Ascending aorta (tissue), 2 donors: Measurements from ENCODE around the gene C6. TPM values are rescaled to one million over a fixed set of nuclear protein-coding genes. Genes with fewer than 3 reads are reported as not detected.

ENCODE experiments used
- DNase-seq, 2 donors: peaks; one replicate each; pipeline ENCODE4 v3.0.0-alpha.2; 2019; ENCODE audit warnings: low spot score in 2 of 2
- H3K27ac ChIP-seq, 2 donors: fragments of 200-600 bp; sonication (generic); one replicate each; pipeline ENCODE4 v1.5.1; 2016 to 2017; ENCODE audit warnings: mild to moderate bottlenecking in 1 of 2
- H3K27me3 ChIP-seq: fragments of 200-600 bp; sonication (generic); one replicate; pipeline ENCODE4 v1.5.1; 2017
- H3K36me3 ChIP-seq, 2 donors: fragments of 200-600 bp; sonication (generic); one replicate each; pipeline ENCODE4 v1.5.1; 2016
- H3K4me1 ChIP-seq, 2 donors: fragments of 200-600 bp; sonication (generic); one replicate each; pipeline ENCODE4 v1.5.1; 2016 to 2017; ENCODE audit warnings: mild to moderate bottlenecking in 1 of 2
- H3K4me3 ChIP-seq, 2 donors: fragments of 200-600 bp; sonication (generic); one replicate each; pipeline ENCODE4 v1.5.1; 2016 to 2017; ENCODE audit warnings: mild to moderate bottlenecking in 1 of 2
- H3K9me3 ChIP-seq, 2 donors: fragments of 200-600 bp; sonication (generic); one replicate each; pipeline ENCODE4 v1.5.1; 2016
- intact Hi-C: fragments of 100-400 bp; cut with DNase I; formaldehyde crosslinking; loops from one replicate; pipeline ENCODE4 v1.15.1; 2023
- total RNA-seq: library from RNA; depleted of rRNA; stranded (reverse); fragments of >200 nt; gene quantifications from one replicate; pipeline ENCODE4 v1.1.0, GENCODE V29; 2016
- TF ChIP-seq, protein P1 (sequence below), 3 experiments: fragments of 200-600 bp in 2 of 3; fragments of 450-650 bp in 1 of 3; sonication (generic) in 2 of 3; IDR thresholded peaks; one replicate each; pipeline ENCODE4 v1.5.1; 2016 to 2019; ENCODE audit warnings: antibody characterized with exemption in 3 of 3, mild to moderate bottlenecking in 1 of 3, moderate library complexity in 1 of 3

C6 gene
- 1.9 TPM for total RNA-seq

DNA sequence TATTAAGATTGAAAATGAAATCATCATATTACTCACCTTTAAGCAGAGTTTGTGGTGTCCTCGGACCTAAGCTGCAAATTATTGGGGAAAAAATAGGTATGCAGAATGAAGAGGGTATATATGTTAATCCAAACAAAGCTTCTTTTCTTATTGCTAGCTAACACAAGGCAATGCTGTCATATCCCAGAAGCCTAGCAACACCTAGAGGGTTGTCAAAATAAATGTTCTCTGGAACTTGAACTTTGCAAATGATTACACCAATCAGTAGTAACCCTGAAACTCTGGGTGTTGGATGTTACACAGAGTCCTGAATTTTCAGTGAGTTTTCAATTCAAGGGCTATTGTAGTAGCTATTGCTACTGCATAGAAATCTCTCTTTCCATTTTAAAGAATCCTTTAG, at the start of gene C6:
Gene C6 (minus strand): TSS at position 193 of the 400 bp plus-strand sequence. CDS start 10,302 bp downstream, outside the sequence.
- no peaks in the 10 kb centered on the region for H3K27me3 ChIP-seq
- intact Hi-C loops = no loop called here
- DNase-seq = no peak

DNA sequence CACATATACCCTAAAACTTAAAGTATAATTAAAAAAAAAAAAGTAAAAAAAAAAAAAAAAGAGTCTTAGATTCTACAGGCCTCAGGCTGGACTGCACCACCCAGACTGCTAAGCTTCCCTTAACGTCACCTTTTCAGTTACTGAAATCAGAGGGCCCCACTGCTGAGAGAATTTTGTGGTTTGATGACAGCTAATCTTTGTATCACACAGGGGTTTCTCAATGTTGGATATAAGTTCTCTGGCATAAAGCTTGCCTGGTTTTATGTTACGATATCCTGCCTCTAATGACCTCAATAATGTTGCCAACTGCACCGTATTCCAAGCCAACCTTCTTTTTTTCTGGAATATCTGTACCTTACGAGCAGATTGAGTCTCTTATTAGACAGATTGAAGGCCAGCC, 43.1 kb upstream of the C6 start:
- TF ChIP-seq, protein P1, sequence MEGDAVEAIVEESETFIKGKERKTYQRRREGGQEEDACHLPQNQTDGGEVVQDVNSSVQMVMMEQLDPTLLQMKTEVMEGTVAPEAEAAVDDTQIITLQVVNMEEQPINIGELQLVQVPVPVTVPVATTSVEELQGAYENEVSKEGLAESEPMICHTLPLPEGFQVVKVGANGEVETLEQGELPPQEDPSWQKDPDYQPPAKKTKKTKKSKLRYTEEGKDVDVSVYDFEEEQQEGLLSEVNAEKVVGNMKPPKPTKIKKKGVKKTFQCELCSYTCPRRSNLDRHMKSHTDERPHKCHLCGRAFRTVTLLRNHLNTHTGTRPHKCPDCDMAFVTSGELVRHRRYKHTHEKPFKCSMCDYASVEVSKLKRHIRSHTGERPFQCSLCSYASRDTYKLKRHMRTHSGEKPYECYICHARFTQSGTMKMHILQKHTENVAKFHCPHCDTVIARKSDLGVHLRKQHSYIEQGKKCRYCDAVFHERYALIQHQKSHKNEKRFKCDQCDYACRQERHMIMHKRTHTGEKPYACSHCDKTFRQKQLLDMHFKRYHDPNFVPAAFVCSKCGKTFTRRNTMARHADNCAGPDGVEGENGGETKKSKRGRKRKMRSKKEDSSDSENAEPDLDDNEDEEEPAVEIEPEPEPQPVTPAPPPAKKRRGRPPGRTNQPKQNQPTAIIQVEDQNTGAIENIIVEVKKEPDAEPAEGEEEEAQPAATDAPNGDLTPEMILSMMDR (IDR thresholded peaks at IDR 0.05) = no peak
- no peaks in the 10 kb centered on the region for H3K27me3 ChIP-seq
- no peak overlapping the region for H3K27ac ChIP-seq
- no peak for DNase-seq
- H3K4me1 ChIP-seq = peaks cover 0 to 8% of the 10 kb centered on the region in 2 donors
- no peak overlapping the region for H3K4me3 ChIP-seq
- H3K36me3 ChIP-seq = no peaks in the 10 kb centered on the region
- H3K9me3 ChIP-seq = no peaks in the 10 kb centered on the region
- intact Hi-C loops = no loop called here

More for the DNA sequence above, at the start of gene C6:
- Histone ChIP-seq H3K4me1 (no peaks in the 10 kb centered on the region), H3K9me3 (no peaks in the 10 kb centered on the region), H3K4me3 (no peak within 1 kb of the TSS), H3K36me3 (no peaks in the 10 kb centered on the region), H3K27ac (no peak within 1 kb of the TSS)
- TF ChIP-seq, protein P1 (IDR thresholded peaks at IDR 0.05) = no peak

- TF ChIP-seq, protein P1 (IDR thresholded peaks at IDR 0.05) = no peak
- H3K27ac ChIP-seq = no peak overlapping the region
- no peaks in the 10 kb centered on the region for H3K27me3 ChIP-seq
- no peak for DNase-seq
- no peak overlapping the region for H3K4me3 ChIP-seq
- no peaks in the 10 kb centered on the region for H3K36me3 ChIP-seq
- peaks cover 0 to 8% of the 10 kb centered on the region in 2 donors for H3K4me1 ChIP-seq
- intact Hi-C loops = no loop called here
- no peaks in the 10 kb centered on the region for H3K9me3 ChIP-seq
These were observed 39.8 kb upstream of the C6 start for GRCh38 chr5:41253109-41253508.

GRCh38 chr5:41252036-41252435, 38.7 kb upstream of the C6 start:
- no peak for DNase-seq
- H3K27me3 ChIP-seq = no peaks in the 10 kb centered on the region
- TF ChIP-seq, protein P1 (IDR thresholded peaks at IDR 0.05) = no peak
- intact Hi-C loops = no loop called here
- H3K27ac ChIP-seq = peak overlapping the region in 1 of 2 donors; percentile 39
- peaks cover 0 to 8% of the 10 kb centered on the region in 2 donors for H3K4me1 ChIP-seq
- no peaks in the 10 kb centered on the region for H3K36me3 ChIP-seq
- H3K4me3 ChIP-seq = no peak overlapping the region
- H3K9me3 ChIP-seq = no peaks in the 10 kb centered on the region

DNA sequence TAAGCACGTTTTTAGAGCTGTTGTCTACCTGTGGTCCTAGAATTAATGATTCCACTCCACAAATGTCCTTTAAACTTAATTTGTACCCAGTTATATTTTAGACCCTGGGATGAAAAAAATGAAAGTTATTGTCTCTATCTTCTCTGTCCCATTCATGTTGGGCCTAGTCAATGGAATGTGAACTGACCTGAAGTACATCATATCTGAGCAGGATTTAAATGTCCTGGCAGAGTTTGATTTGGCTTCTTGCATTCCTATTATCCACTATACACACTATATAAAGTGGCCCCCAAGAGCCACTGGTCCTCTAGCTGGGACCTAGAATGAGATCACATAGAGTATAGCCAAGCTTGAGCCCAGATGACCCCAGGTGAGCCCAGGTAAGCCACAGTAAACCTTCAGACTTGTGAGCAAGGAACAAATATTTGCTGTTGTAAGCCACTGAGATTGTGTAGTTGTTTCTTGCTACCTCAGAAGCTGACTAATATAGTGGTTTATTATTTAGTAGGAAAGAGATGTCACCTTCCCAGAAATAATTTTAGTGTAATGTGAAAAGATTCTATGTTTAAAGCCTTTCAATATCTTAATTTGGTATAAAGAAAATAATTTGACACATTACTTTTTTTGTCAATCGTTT, 37.1 kb upstream of the C6 start:
- H3K27me3 ChIP-seq = no peaks in the 10 kb centered on the region
- TF ChIP-seq, protein P1 (IDR thresholded peaks at IDR 0.05) = no peak
- no peaks in the 10 kb centered on the region for H3K36me3 ChIP-seq
- H3K27ac ChIP-seq = no peak overlapping the region
- no peak for DNase-seq
- H3K4me3 ChIP-seq = no peak overlapping the region
- intact Hi-C loops = no loop called here
- peaks cover 0 to 8% of the 10 kb centered on the region in 2 donors for H3K4me1 ChIP-seq
- no peaks in the 10 kb centered on the region for H3K9me3 ChIP-seq
